CD4-positive, alpha-beta memory T cell (primary cell): ENCODE data around the gene ASB13. TPM values are rescaled to one million over a fixed set of nuclear protein-coding genes. Genes with fewer than 3 reads are reported as not detected.

Experiments
- CTCF ChIA-PET: fragments of 350-600 bp; sonication (Branson Sonifier 250); formaldehyde crosslinking; loops from one replicate; lab custom pipeline; 2021; ENCODE audit warnings: inconsistent platforms; ENCODE audit not compliant: partially characterized antibody; lab: Charles Lee
- POLR2A ChIA-PET: fragments of 350-600 bp; sonication (Branson Sonifier 250); formaldehyde crosslinking; loops from one replicate; lab custom pipeline; 2021; ENCODE audit not compliant: partially characterized antibody; lab: Charles Lee
- DNase-seq, 5 donors: peaks; one replicate each; pipeline versions ENCODE4 v3.0.0 to v3.0.0-alpha.2; 2020 to 2022; ENCODE audit warnings: mixed read lengths in 1 of 5
- H3K27ac ChIP-seq: one replicate; pipeline ENCODE4 v1.7.0; 2013; ENCODE audit warnings: low read depth, low read length
- H3K27me3 ChIP-seq: 2 replicates; pipeline ENCODE4 v1.7.0; 2013; ENCODE audit warnings: mild to moderate bottlenecking, low read length, moderate library complexity; ENCODE audit not compliant: insufficient read depth
- H3K36me3 ChIP-seq: 2 replicates; pipeline ENCODE4 v1.7.0; 2013; ENCODE audit warnings: mild to moderate bottlenecking, low read length, moderate library complexity; ENCODE audit not compliant: insufficient read depth
- H3K4me1 ChIP-seq: 2 replicates; pipeline ENCODE4 v1.7.0; 2013; ENCODE audit warnings: mild to moderate bottlenecking, low read length, moderate library complexity; ENCODE audit not compliant: insufficient read depth
- H3K4me3 ChIP-seq, 2 donors: one replicate each; pipeline ENCODE4 v1.7.0; 2013; ENCODE audit warnings: low read length in 2 of 2, mild to moderate bottlenecking in 1 of 2
- H3K9me3 ChIP-seq, 2 donors: one replicate each; pipeline ENCODE4 v1.7.0; 2013; ENCODE audit warnings: low read length in 2 of 2, control low read depth in 1 of 2; ENCODE audit not compliant: control insufficient read depth in 1 of 2
- H3K27ac Mint-ChIP-seq, 7 donors: one replicate each; pipeline ENCODE4 v1.8.0; 2020 to 2021; ENCODE audit warnings: mixed read lengths in 7 of 7, mild to moderate bottlenecking in 6 of 7, inconsistent platforms in 3 of 7, moderate library complexity in 3 of 7
- H3K27me3 Mint-ChIP-seq, 2 donors: one replicate each; pipeline ENCODE4 v1.8.0; 2020 to 2021; ENCODE audit warnings: mixed read lengths in 2 of 2
- H3K36me3 Mint-ChIP-seq, 2 donors: one replicate each; pipeline ENCODE4 v1.8.0; 2020 to 2021; ENCODE audit warnings: mixed read lengths in 2 of 2, inconsistent platforms in 1 of 2, mild to moderate bottlenecking in 1 of 2
- H3K4me1 Mint-ChIP-seq, 4 donors: one replicate each; pipeline ENCODE4 v1.8.0; 2020 to 2021; ENCODE audit warnings: mixed read lengths in 4 of 4, mild to moderate bottlenecking in 1 of 4
- H3K4me3 Mint-ChIP-seq, 8 donors: one replicate each; pipeline ENCODE4 v1.8.0; 2020 to 2021; ENCODE audit warnings: mixed read lengths in 8 of 8, mild to moderate bottlenecking in 7 of 8, moderate library complexity in 6 of 8, inconsistent platforms in 3 of 8
- H3K9me3 Mint-ChIP-seq, 8 donors: one replicate each; pipeline ENCODE4 v1.8.0; 2020 to 2021; ENCODE audit warnings: mixed read lengths in 8 of 8, mild to moderate bottlenecking in 5 of 8, inconsistent platforms in 3 of 8, moderate library complexity in 1 of 8
- intact Hi-C: fragments of 100-400 bp; cut with micrococcal nuclease; formaldehyde crosslinking; loops from one replicate; pipeline ENCODE4 v1.15.1; 2023
- polyA plus RNA-seq, 2 donors: library from polyadenylated mRNA; unstranded; fragments of 300-500 nt; fragmentation: Illumina TruSeq; gene quantifications; one replicate each; pipeline ENCODE4 v1.2.3, GENCODE V29; 2021
- total RNA-seq, 2 experiments: library from RNA; stranded (reverse); gene quantifications; one replicate each; pipeline ENCODE4 v1.2.3, GENCODE V29; 2021

The ASB13 gene
- total and polyA plus RNA-seq, 4 experiments from 2014 or later = 15.4 to 18.5 (median 16.4) TPM

- POLR2A ChIA-PET = no interaction called here
These were observed 30.9 kb upstream of the ASB13 start for GRCh38 chr10:5697342-5697741.

GRCh38 chr10:5694573-5694972 is 28.2 kb upstream of the ASB13 start:
- Mint-ChIP-seq H3K27me3 (no peaks in the 10 kb centered on the region), H3K4me1 (peaks cover 43 to 71% (median 60%) of the 10 kb centered on the region in 4 donors), H3K4me3 (peak overlapping the region in 1 of 8 donors; percentile 7), H3K27ac (no peak overlapping the region), H3K9me3 (no peaks in the 10 kb centered on the region), H3K36me3 (no peaks in the 10 kb centered on the region)
- Histone ChIP-seq H3K27ac (no peak overlapping the region), H3K27me3 (no peaks in the 10 kb centered on the region), H3K9me3 (no peaks in the 10 kb centered on the region), H3K4me1 (peaks cover 78% of the 10 kb centered on the region), H3K4me3 (no peak overlapping the region), H3K36me3 (no peaks in the 10 kb centered on the region)
- CTCF ChIA-PET = no interaction called here
- POLR2A ChIA-PET = no interaction called here
- intact Hi-C loops = loop anchor here (5.0 to 10.0 kb wide), 2 partner anchors 33 to 390 kb away; partner anchors contain the start of gene RBM17
- no peak for DNase-seq

More at GRCh38 chr10:5697342-5697741, 30.9 kb upstream of the ASB13 start:
- Histone ChIP-seq H3K36me3 (no peaks in the 10 kb centered on the region), H3K27me3 (no peaks in the 10 kb centered on the region), H3K4me3 (no peak overlapping the region), H3K4me1 (peaks cover 81% of the 10 kb centered on the region), H3K9me3 (no peaks in the 10 kb centered on the region), H3K27ac (no peak overlapping the region)
- H3K36me3 Mint-ChIP-seq = no peaks in the 10 kb centered on the region
- H3K27me3 Mint-ChIP-seq = no peaks in the 10 kb centered on the region
- intact Hi-C loops = loop anchor here (10.0 kb wide), 1 partner anchor 387 kb away; the partner anchor contains the start of gene RBM17
- no peak overlapping the region for H3K4me3 Mint-ChIP-seq
- CTCF ChIA-PET = no interaction called here
- H3K27ac Mint-ChIP-seq = peak overlapping the region in 3 of 7 donors; percentile 8 to 9 (median 9)
- no peak for DNase-seq
- no peaks in the 10 kb centered on the region for H3K9me3 Mint-ChIP-seq
- peaks cover 40 to 49% (median 44%) of the 10 kb centered on the region in 4 donors for H3K4me1 Mint-ChIP-seq

- peak overlapping the region; percentile 22 for H3K27ac ChIP-seq
These were observed 26.3 kb upstream of the ASB13 start for GRCh38 chr10:5692461-5693358.

GRCh38 chr10:5691786-5692185 is 25.4 kb upstream of the ASB13 start:
- peak overlapping the region in 2 of 7 donors; percentile 12 to 32 for H3K27ac Mint-ChIP-seq
- peak overlapping the region in 4 of 8 donors; percentile 24 to 72 (median 38) for H3K4me3 Mint-ChIP-seq
- H3K27me3 Mint-ChIP-seq = no peaks in the 10 kb centered on the region
- CTCF ChIA-PET = interaction anchor here (1.2 to 2.0 kb wide), 6 partner anchors 8 to 181 kb away, joined by 3 to 8 read pairs (median 4); no protein-coding TSS in a partner anchor
- Histone ChIP-seq H3K9me3 (no peaks in the 10 kb centered on the region), H3K27me3 (no peaks in the 10 kb centered on the region), H3K4me3 (no peak overlapping the region), H3K27ac (no peak overlapping the region), H3K4me1 (peaks cover 81% of the 10 kb centered on the region), H3K36me3 (no peaks in the 10 kb centered on the region)
- intact Hi-C loops = loop anchor here (2.0 to 10.0 kb wide), 3 partner anchors 36 to 393 kb away; partner anchors contain the start of gene RBM17
- peaks cover 39 to 90% (median 66%) of the 10 kb centered on the region in 4 donors for H3K4me1 Mint-ChIP-seq
- H3K36me3 Mint-ChIP-seq = peaks cover 4% of the 10 kb centered on the region in 2 donors
- H3K9me3 Mint-ChIP-seq = no peaks in the 10 kb centered on the region
- DNase-seq = no peak
- POLR2A ChIA-PET = no interaction called here

More at GRCh38 chr10:5692461-5693358, 26.3 kb upstream of the ASB13 start:
- Histone ChIP-seq H3K9me3 (no peaks in the 10 kb centered on the region), H3K27me3 (no peaks in the 10 kb centered on the region), H3K4me1 (peaks cover 80% of the 10 kb centered on the region), H3K4me3 (peak overlapping the region in 1 of 2 donors; percentile 51), H3K36me3 (no peaks in the 10 kb centered on the region)
- peak overlapping the region; percentile 9 to 77 (median 64) for H3K27ac Mint-ChIP-seq
- H3K4me3 Mint-ChIP-seq = peak overlapping the region; percentile 63 to 91 (median 76)
- POLR2A ChIA-PET = interaction anchor here (0.7 to 1.3 kb wide), 3 partner anchors 9 to 121 kb away, joined by 3 to 5 read pairs (median 4); partner anchors contain the start of gene GDI2
- H3K27me3 Mint-ChIP-seq = no peaks in the 10 kb centered on the region
- peaks cover 4% of the 10 kb centered on the region in 2 donors for H3K36me3 Mint-ChIP-seq
- intact Hi-C loops = loop anchor here (2.0 to 10.0 kb wide), 3 partner anchors 35 to 392 kb away; partner anchors contain the start of gene RBM17
- DNase-seq = peak; percentile 47 to 80 (median 53)
- no peaks in the 10 kb centered on the region for H3K9me3 Mint-ChIP-seq
- peaks cover 45 to 90% (median 68%) of the 10 kb centered on the region in 4 donors for H3K4me1 Mint-ChIP-seq
- CTCF ChIA-PET = interaction anchor here (0.7 to 2.0 kb wide), 7 partner anchors 9 to 184 kb away, joined by 3 to 8 read pairs (median 4); no protein-coding TSS in a partner anchor

- POLR2A ChIA-PET = interaction anchor here (0.6 to 1.4 kb wide), 2 partner anchors 190 to 201 kb away, joined by 3 read pairs; partner anchors contain the start of genes ANKRD16 and FBH1
- H3K4me1 ChIP-seq = peaks cover 82% of the 10 kb centered on the region
- intact Hi-C loops = loop anchor here (10.0 kb wide), 2 partner anchors 86 to 286 kb away; partner anchors contain the start of gene IL15RA
These were observed 22.2 kb upstream of the ASB13 start for GRCh38 chr10:5688587-5688986.

GRCh38 chr10:5685764-5686240 is 19.4 kb upstream of the ASB13 start:
- Mint-ChIP-seq H3K36me3 (peaks cover 4 to 14% of the 10 kb centered on the region in 2 donors), H3K27ac (peak overlapping the region; percentile 94 to 99 (median 97)), H3K4me3 (peak overlapping the region; percentile 94 to 99 (median 98)), H3K4me1 (peaks cover 25 to 65% (median 45%) of the 10 kb centered on the region in 4 donors), H3K9me3 (no peaks in the 10 kb centered on the region), H3K27me3 (no peaks in the 10 kb centered on the region)
- Histone ChIP-seq H3K9me3 (no peaks in the 10 kb centered on the region), H3K4me3 (peak overlapping the region; percentile 76 to 83), H3K27me3 (no peaks in the 10 kb centered on the region), H3K27ac (peak overlapping the region; percentile 97), H3K4me1 (peaks cover 55% of the 10 kb centered on the region), H3K36me3 (no peaks in the 10 kb centered on the region)
- intact Hi-C loops = loop anchor here (1.0 to 10.0 kb wide), 6 partner anchors 19 to 289 kb away; partner anchors contain the start of genes ASB13 and IL15RA
- CTCF ChIA-PET = no interaction called here
- POLR2A ChIA-PET = interaction anchor here (2.1 to 2.6 kb wide), 3 partner anchors 21 to 128 kb away, joined by 6 to 16 read pairs (median 6); partner anchors contain the start of gene GDI2
- DNase-seq = peak in 1 of 5 donors; percentile 13

More at GRCh38 chr10:5688587-5688986, 22.2 kb upstream of the ASB13 start:
- Mint-ChIP-seq H3K27me3 (no peaks in the 10 kb centered on the region), H3K36me3 (peaks cover 4 to 14% of the 10 kb centered on the region in 2 donors), H3K9me3 (no peaks in the 10 kb centered on the region), H3K27ac (peak overlapping the region in 1 of 7 donors; percentile 7), H3K4me1 (peaks cover 37 to 82% (median 63%) of the 10 kb centered on the region in 4 donors), H3K4me3 (peak overlapping the region in 2 of 8 donors; percentile 2 to 31)
- H3K9me3 ChIP-seq = no peaks in the 10 kb centered on the region
- H3K36me3 ChIP-seq = no peaks in the 10 kb centered on the region
- DNase-seq = no peak
- no peak overlapping the region for H3K4me3 ChIP-seq
- CTCF ChIA-PET = interaction anchor here (0.7 to 1.1 kb wide), 5 partner anchors 10 to 126 kb away, joined by 3 to 4 read pairs (median 4); no protein-coding TSS in a partner anchor
- H3K27ac ChIP-seq = no peak overlapping the region
- H3K27me3 ChIP-seq = no peaks in the 10 kb centered on the region
